AG04450 (cell line): ENCODE measurements around the gene HECW1. TPM values are rescaled to one million over a fixed set of nuclear protein-coding genes. Genes with fewer than 3 reads are reported as not detected.

Experiments
- CTCF ChIA-PET: fragments of 300-600, 350-600 bp; formaldehyde crosslinking; extraction: SDS; loops from one replicate; lab custom pipeline; 2022; ENCODE audit warnings: antibody characterized with exemption, inconsistent platforms; lab: Charles Lee
- POLR2A ChIA-PET: fragments of 350-600 bp; formaldehyde crosslinking; extraction: SDS; loops from one replicate; lab custom pipeline; 2021; ENCODE audit warnings: antibody characterized with exemption, inconsistent platforms; lab: Yijun Ruan, JAX
- DNase-seq: peaks from one replicate; pipeline ENCODE4 v3.0.0-alpha.2; 2011; ENCODE audit warnings: low read depth, low spot score
- H3K27ac ChIP-seq: one replicate; pipeline ENCODE4 v1.5.1; 2012; ENCODE audit warnings: low read depth, low read length, control low read depth
- H3K27me3 ChIP-seq: one replicate; pipeline ENCODE4 v1.6.0; 2012; ENCODE audit warnings: low read length; ENCODE audit not compliant: control insufficient read depth, insufficient read depth
- H3K4me3 ChIP-seq: 2 replicates; pipeline ENCODE4 v1.5.1; 2011; ENCODE audit warnings: mild to moderate bottlenecking, low read depth, low read length, control low read depth
- H3K9me3 ChIP-seq: 2 replicates; pipeline ENCODE4 v1.5.1; 2012; ENCODE audit warnings: low read length; ENCODE audit not compliant: control insufficient read depth, insufficient read depth
- polyA plus RNA-seq: library from polyadenylated mRNA; depleted of rRNA; stranded (reverse); fragments of >200 nt; gene quantifications from 2 replicates; pipeline ENCODE4 v1.2.3, GENCODE V29; 2011
- TF ChIP-seq, protein P1 (sequence below): IDR thresholded peaks from 2 replicates; pipeline ENCODE4 v1.5.1; 2011; ENCODE audit warnings: low read depth, low read length, control low read depth, inconsistent platforms

Gene HECW1
- polyA plus RNA-seq, 1 experiment, result 2.6 TPM

- CTCF ChIA-PET, result interaction anchor here (1.2 to 3.5 kb wide), 2 partner anchors 9 to 490 kb away, joined by 3 to 25 read pairs; no protein-coding TSS in a partner anchor
- H3K27ac ChIP-seq, result no peak overlapping the region
- no peaks in the 10 kb centered on the region for H3K9me3 ChIP-seq
These were observed 318.7 kb downstream of the HECW1 start for GRCh38 chr7:43431020-43431595.

DNA sequence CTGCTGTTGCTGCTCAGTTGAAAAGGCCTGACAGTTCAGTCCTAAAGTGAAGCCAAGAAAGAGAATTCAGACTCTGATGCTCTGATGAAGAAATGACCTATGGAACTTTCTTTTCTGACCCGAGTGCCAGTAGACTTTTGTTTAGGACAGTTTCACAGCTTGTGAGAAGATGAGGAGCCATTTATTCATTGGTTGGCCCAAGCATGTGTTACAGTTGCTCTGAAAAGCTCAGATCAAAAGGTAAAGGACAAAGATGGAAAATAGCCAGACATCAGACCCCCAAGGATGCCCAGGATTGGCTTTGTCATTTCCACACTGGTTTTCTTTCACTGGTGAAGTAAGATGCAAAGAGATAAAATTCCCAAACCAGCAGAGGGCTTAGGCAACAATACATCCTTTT lies 321.2 kb downstream of the HECW1 start:
- POLR2A ChIA-PET, result no interaction called here
- CTCF ChIA-PET, result interaction anchor here (0.6 to 1.3 kb wide), 4 partner anchors 21 to 492 kb away, joined by 3 to 4 read pairs (median 4); no protein-coding TSS in a partner anchor
- TF ChIP-seq, protein P1, sequence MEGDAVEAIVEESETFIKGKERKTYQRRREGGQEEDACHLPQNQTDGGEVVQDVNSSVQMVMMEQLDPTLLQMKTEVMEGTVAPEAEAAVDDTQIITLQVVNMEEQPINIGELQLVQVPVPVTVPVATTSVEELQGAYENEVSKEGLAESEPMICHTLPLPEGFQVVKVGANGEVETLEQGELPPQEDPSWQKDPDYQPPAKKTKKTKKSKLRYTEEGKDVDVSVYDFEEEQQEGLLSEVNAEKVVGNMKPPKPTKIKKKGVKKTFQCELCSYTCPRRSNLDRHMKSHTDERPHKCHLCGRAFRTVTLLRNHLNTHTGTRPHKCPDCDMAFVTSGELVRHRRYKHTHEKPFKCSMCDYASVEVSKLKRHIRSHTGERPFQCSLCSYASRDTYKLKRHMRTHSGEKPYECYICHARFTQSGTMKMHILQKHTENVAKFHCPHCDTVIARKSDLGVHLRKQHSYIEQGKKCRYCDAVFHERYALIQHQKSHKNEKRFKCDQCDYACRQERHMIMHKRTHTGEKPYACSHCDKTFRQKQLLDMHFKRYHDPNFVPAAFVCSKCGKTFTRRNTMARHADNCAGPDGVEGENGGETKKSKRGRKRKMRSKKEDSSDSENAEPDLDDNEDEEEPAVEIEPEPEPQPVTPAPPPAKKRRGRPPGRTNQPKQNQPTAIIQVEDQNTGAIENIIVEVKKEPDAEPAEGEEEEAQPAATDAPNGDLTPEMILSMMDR, result no peak
- Histone ChIP-seq H3K27ac (no peak overlapping the region), H3K27me3 (no peaks in the 10 kb centered on the region), H3K9me3 (no peaks in the 10 kb centered on the region), H3K4me3 (no peak overlapping the region)
- DNase-seq, result no peak

More at GRCh38 chr7:43431020-43431595, 318.7 kb downstream of the HECW1 start:
- Histone ChIP-seq H3K4me3 (no peak overlapping the region), H3K27me3 (no peaks in the 10 kb centered on the region)
- no peak for DNase-seq
- TF ChIP-seq, protein P1, result no peak
- POLR2A ChIA-PET, result no interaction called here

- POLR2A ChIA-PET, result no interaction called here
These were observed 324.6 kb downstream of the HECW1 start for GRCh38 chr7:43437001-43437400.

DNA sequence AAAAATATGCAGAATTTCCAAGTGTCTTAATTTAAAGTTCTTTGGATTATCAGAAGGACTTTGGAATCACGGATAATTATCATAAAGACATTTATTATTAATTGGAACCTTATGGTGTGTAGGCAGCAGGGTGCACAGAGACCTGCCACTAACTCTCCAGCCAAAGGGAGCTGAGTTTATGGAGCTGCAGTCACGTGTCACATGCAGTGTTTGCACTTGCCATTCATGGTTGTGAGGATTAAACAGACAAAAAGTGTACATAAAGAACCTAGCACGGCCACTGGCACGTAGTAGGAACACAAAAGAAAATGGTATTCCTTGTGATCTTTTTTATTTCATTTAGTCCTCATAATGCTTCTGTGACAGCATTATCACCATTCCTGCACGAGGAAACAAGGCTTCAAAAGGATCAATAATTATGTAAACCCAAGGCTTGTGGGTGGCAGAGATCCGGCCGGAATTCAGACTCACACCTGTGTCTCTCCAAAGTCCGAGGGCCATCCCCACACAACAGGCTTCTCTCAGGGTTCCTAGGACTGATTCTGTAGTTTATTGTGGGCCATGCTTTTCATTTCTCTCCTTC lies 326.5 kb downstream of the HECW1 start:
- TF ChIP-seq, protein P1, result no peak
- Histone ChIP-seq H3K4me3 (no peak overlapping the region), H3K27ac (no peak overlapping the region), H3K27me3 (no peaks in the 10 kb centered on the region), H3K9me3 (no peaks in the 10 kb centered on the region)
- ChIA-PET POLR2A (no interaction called here), CTCF (interaction anchor here (0.6 to 3.2 kb wide), 30 partner anchors 9 to 513 kb away, joined by 3 to 25 read pairs (median 5); partner anchors contain the start of genes MRPL32, PSMA2 and STK17A)
- no peak for DNase-seq

More at GRCh38 chr7:43437001-43437400, 324.6 kb downstream of the HECW1 start:
- TF ChIP-seq, protein P1, result no peak
- CTCF ChIA-PET, result no interaction called here
- H3K27ac ChIP-seq, result no peak overlapping the region
- no peak for DNase-seq
- no peak overlapping the region for H3K4me3 ChIP-seq
- H3K9me3 ChIP-seq, result no peaks in the 10 kb centered on the region
- no peaks in the 10 kb centered on the region for H3K27me3 ChIP-seq
